MV-4-11 (cell line): ENCODE results near the gene MTUS2.

Experiments used
- DNase-seq: peaks from one replicate; lab custom pipeline; 2025; lab: John Stamatoyannopoulos, UW

The MTUS2 gene

GRCh38 chr13:29550430-29550988 lies 730.4 kb downstream of the MTUS2 start:
- no peak for DNase-seq

GRCh38 chr13:29551214-29551613 lies 731.1 kb downstream of the MTUS2 start:
- no peak for DNase-seq
